GM19372 (cell line): ENCODE results near the gene DBH.

Experiments
- ATAC-seq: cut with Tn5 transposase; IDR thresholded peaks from one replicate; pipeline ENCODE4 v1.9.1; 2021; ENCODE audit warnings: mild to moderate bottlenecking, low read depth, moderate library complexity; ENCODE audit not compliant: unreplicated experiment

DBH gene

GRCh38 chr9:133635533-133636531 lies at the start of gene DBH:
TSS of gene DBH (plus strand) at chr9:133636363. CDS start at chr9:133636372, 9 bp downstream.
- no peak for ATAC-seq

- no peak for ATAC-seq
Measured at GRCh38 chr9:133587051-133587450, 49.1 kb upstream of the DBH start.

DNA sequence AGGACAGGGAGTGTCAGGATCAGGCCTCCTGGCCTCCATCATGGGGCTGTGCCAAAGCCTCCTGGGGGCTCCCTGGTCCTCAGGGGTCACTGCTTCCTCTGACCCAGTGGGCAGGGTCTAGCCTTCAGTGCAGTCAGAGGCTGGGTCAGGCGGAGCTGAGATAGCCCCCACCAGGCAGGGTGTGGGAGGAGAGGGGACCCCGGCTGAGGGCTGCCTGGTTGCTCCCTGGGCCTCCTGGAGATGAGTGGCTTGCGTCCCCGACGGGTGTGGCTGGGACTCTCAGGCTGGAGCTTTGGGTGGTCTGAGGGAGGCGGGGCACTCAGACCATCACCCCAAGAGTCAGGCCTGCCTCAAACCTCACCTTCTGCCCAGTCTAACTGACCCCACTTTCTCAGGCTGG lies 48.7 kb upstream of the DBH start:
- ATAC-seq: no peak

DNA sequence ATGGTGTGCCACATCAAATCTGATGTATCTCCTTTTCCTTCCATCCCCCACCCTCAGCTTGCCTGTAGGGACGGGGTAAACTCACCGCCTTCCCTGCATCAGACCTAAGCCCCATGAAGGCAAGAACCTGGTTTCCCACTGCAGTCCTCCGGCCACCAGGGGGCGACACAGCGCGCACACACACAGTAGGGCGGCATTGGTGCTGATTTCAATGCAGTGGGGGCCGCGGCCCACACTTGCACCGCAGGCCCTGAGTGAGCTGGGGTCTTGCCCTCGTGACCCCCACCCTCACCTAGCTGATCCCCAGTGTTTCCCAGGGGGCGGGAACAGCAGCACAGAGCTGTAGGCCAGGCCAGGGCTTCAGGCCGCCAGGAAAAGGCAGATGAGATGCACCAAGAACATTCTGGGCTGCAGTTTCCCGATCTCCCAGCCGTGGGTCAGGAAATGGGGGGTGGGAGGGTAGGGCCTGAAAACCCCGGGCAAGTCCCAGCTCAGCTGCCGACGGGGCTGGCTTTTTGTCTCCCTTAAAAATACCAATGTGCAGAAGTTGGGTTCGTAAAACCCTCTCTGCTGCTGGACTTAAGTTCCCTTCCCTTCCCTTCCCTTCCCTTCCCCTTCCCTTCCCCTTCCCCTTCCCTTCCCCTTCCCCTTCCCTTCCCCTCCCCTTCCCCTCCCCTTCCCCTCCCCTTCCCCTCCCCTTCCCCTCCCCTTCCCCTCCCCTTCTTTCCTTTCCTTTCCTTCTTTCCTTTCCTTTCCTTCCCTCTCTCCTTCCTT lies 46.5 kb upstream of the DBH start:
- ATAC-seq: no peak

GRCh38 chr9:133590231-133590855 lies 45.8 kb upstream of the DBH start:
- no peak for ATAC-seq

DNA sequence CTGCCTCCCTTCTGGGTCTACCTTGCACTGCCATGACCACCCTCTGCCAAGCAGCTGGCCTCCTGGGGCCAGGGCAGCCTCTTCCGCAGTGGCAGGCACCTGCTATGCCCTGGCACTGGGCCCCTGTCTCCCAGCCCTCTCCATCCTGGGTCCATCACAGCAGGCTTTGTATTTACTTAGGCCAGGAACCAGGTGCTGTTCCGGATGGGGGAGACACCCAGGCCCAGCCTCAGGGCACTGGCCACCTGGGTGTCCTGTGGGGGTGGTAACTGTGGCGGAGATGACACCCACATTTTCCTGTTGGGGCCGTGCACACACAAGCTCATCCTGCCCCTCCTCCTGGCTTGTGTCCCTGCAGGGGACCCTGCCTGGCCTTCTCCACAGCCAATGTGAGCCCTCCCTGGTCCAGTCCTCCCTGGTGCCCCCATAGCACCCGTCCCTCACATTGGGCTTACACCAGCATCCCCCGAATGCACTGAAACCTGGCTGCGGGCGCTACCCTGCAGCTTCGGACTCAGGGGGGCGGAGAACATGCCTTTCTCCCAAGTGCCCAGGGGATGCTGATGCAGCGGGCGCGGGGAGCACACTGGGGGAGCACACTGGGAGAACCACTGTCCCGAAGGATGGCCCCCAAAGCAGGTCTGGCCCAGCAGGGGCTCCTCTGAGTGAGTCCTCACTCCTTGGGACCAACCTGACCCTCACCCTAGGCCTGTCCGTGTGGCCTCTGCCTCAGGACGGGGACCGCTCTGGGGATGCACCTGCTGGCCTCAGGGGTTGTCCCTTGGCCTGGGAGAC lies 44.9 kb upstream of the DBH start:
- no peak for ATAC-seq

- no peak for ATAC-seq
Measured at GRCh38 chr9:133591985-133592384, 44.2 kb upstream of the DBH start.

- ATAC-seq: no peak
Measured at GRCh38 chr9:133592731-133593409, 43.3 kb upstream of the DBH start.

GRCh38 chr9:133593587-133594253 lies 42.4 kb upstream of the DBH start:
- no peak for ATAC-seq

- ATAC-seq: no peak
Measured at GRCh38 chr9:133594310-133594709, 41.9 kb upstream of the DBH start.

DNA sequence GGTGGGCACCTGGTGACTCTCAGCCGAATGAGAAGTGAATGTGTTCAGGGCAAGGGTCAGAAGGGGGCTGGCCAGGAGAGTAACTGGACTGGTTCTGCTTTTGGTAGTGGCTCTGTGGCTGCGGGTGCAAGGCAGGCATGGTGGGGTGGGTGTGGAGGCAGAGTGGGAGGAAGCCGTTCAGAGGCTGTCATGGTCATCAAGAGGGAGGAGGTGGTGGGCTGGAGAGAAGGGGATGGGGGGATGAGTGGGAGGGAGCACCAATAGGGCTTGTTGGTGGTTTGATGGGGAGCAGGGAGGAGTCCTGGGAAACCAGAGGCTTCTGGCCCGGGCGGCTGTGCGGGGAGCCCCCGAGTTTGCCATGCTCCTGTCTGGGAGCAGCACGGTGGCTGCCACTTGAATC lies 40.3 kb upstream of the DBH start:
- no peak for ATAC-seq

GRCh38 chr9:133597316-133597957 lies 38.7 kb upstream of the DBH start:
- ATAC-seq: no peak

DNA sequence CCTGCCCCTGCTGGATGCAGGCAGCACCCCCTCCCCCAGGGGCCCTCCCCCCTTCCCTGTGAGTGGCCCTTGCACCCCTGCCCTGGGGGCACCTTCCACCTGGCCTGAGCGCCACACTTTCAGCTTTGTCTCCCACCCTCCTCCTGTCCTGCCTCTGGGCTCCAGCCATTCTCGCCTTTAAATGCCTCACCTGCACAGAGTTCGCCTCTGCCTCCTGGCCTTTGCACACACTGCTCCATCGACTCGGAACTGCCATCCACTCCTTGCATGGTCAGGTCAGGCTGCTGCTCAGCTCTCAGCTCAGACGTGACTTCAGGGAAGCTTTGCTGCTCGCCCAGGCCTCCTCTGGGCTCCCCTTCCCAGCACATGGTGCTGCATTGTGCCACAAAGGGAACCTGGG lies 37.2 kb upstream of the DBH start:
- no peak for ATAC-seq

DNA sequence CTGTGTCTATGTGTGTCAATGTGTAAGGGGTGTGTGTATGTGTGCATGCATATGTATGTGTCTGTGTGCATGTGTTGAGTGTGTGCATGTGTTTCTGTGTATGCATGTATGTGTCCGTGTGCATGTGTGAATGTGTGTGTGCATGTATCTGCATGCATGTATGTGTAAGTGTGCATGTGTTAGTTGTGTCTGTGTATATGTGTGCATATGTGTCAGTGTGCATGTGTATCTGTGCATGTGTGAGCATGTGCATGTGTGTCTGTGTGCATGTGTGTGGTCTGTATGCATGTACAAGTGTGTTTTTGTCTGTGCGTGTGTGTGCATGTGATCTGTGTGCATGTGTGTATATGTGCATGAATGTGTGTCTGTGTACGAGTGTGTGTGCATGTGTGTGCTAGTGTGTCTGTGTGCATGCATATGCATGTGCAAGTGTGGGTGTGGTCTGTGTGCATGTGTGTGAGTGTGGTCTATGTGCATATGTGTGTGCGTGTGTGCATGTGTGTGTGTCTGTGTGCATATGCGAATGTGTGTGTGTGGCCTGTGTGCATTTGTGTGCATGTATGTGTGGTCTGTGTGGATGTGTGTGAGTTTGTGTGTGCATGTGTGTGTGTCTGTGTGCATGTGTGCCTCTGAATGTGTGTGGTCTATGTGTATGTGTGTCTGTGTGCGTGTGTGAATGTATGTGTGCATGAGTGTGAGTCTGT lies 36.5 kb upstream of the DBH start:
- ATAC-seq: no peak

- no peak for ATAC-seq
Measured at GRCh38 chr9:133600739-133601138, 35.4 kb upstream of the DBH start.

DNA sequence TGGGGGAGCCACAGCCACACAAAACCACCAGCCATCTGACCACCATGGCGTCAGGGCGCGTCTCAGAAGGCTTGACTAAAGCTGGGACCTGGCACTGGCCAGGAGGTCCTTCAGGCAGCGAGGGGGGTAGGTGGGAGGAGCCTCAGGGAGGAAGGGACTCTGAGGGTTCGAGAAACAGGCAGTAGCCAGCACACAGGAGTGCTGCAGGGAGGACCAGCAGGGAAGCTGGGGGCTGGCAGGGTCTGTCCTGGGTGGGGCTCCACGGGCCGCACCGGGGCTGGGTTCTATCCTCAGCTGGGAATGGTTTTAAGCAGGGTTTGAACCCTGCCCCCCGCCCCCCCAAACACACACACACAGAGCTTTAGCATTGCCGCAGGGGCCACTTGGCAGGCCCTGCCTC lies 34.4 kb upstream of the DBH start:
- ATAC-seq: no peak

DNA sequence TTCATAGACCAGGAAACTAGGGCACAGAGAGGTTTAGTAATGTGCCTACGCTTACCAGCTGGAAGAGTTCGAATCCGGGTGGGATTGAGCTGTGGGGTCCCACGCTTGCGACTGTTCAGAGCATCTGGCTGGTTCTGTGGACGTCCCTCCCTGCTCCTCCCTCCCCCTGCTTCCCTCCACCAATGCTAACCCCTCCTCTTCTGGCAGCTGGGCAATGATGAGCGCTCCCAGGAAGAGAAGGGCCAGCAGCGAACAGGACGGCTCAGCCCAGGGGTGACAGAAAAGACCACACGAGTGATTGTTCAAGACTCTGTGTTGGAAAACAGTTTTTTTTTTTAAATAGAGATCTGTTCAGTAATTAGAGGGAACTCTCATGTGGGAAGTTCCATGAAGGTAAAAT lies 33.9 kb upstream of the DBH start:
- no peak for ATAC-seq
